ENCODE results near the gene AGPAT4.
"Not testable (repeated sequence)": the region's sequence is repeated elsewhere in the genome, so short reads cannot be mapped to it uniquely, and the experiment has no call there.

The AGPAT4 gene

GRCh38 chr6:161226009-161226964, 47.6 kb downstream of the AGPAT4 start:
- no peaks in the 10 kb centered on the region for H3K9me3 ChIP-seq (ENCODE audit: control extremely low read depth in 1 of 5, control insufficient read depth in 4 of 5, insufficient read depth in 2 of 5, low read depth in 1 of 5, low read length in 4 of 5)
- CTCF ChIA-PET: interaction anchor here (0.7 to 1.9 kb wide), 7 partner anchors 13 to 73 kb away, joined by 3 to 7 read pairs (median 4); no protein-coding TSS in a partner anchor
- DNase-seq: peak; percentile 84 to 97 (median 94)
- WGBS (ENCODE audit: insufficient coverage): 58% methylated on average over 2 of the region's 8 CpGs
- peak overlapping the region; percentile 71 to 85 for H3K27ac ChIP-seq (ENCODE audit: insufficient read depth in 1 of 2, low read depth in 1 of 2, low read length in 2 of 2, poor library complexity in 1 of 2, severe bottlenecking in 2 of 2)
- no peaks in the 10 kb centered on the region for H3K27me3 ChIP-seq (replicated peaks in 2 of 5; ENCODE audit: control insufficient read depth in 4 of 5, insufficient read depth in 5 of 5, low read length in 4 of 5)
- H3K4me3 ChIP-seq (ENCODE audit: control insufficient read depth in 1 of 7, extremely low read depth in 1 of 7, insufficient read depth in 4 of 7, low read depth in 2 of 7, low read length in 6 of 7): peak overlapping the region in 5 of 7 experiments; percentile 8 to 60 (median 23)
- POLR2A ChIA-PET: interaction anchor here (0.6 to 1.7 kb wide), 5 partner anchors 25 to 148 kb away, joined by 3 to 8 read pairs (median 3); partner anchors contain the start of gene AGPAT4
- peaks cover 16 to 50% (median 40%) of the 10 kb centered on the region in 4 experiments for H3K4me1 ChIP-seq (ENCODE audit: control extremely low read depth in 1 of 4, control insufficient read depth in 4 of 4, insufficient read depth in 4 of 4, low read length in 3 of 4)
- H3K36me3 ChIP-seq (ENCODE audit: control insufficient read depth in 4 of 4, insufficient read depth in 4 of 4, low read length in 3 of 4): peaks cover 0 to 3% (median 1%) of the 10 kb centered on the region in 4 experiments

- Histone ChIP-seq H3K27ac (ENCODE audit: insufficient read depth in 1 of 2, low read depth in 1 of 2, low read length in 2 of 2, poor library complexity in 1 of 2, severe bottlenecking in 2 of 2) (peak overlapping the region; percentile 71 to 85), H3K4me1 (ENCODE audit: control extremely low read depth in 1 of 4, control insufficient read depth in 4 of 4, insufficient read depth in 4 of 4, low read length in 3 of 4) (peaks cover 16 to 50% (median 40%) of the 10 kb centered on the region in 4 experiments), H3K4me3 (ENCODE audit: control insufficient read depth in 1 of 7, extremely low read depth in 1 of 7, insufficient read depth in 4 of 7, low read depth in 2 of 7, low read length in 6 of 7) (peak overlapping the region in 4 of 7 experiments; percentile 6 to 60 (median 33)), H3K27me3 (replicated peaks in 2 of 5; ENCODE audit: control insufficient read depth in 4 of 5, insufficient read depth in 5 of 5, low read length in 4 of 5) (no peaks in the 10 kb centered on the region), H3K36me3 (ENCODE audit: control insufficient read depth in 4 of 4, insufficient read depth in 4 of 4, low read length in 3 of 4) (peaks cover 0 to 3% (median under 1%) of the 10 kb centered on the region in 4 experiments), H3K9me3 (ENCODE audit: control extremely low read depth in 1 of 5, control insufficient read depth in 4 of 5, insufficient read depth in 2 of 5, low read depth in 1 of 5, low read length in 4 of 5) (no peaks in the 10 kb centered on the region)
- WGBS (ENCODE audit: insufficient coverage): 7% methylated on average over 8 of the region's 8 CpGs
- CTCF ChIA-PET: interaction anchor here (1.1 to 1.9 kb wide), 5 partner anchors 16 to 73 kb away, joined by 4 to 6 read pairs (median 4); no protein-coding TSS in a partner anchor
- peak; percentile 6 to 58 (median 33) for DNase-seq
- POLR2A ChIA-PET: interaction anchor here (1.3 to 1.7 kb wide), 2 partner anchors 31 to 48 kb away, joined by 3 to 8 read pairs; partner anchors contain the start of gene AGPAT4
These were observed 48.2 kb downstream of the AGPAT4 start for GRCh38 chr6:161225681-161226008.

GRCh38 chr6:161224951-161225680, 48.7 kb downstream of the AGPAT4 start:
- 72% methylated on average over 12 of the region's 16 CpGs for WGBS (ENCODE audit: insufficient coverage)
- peak in 1 of 3 donors; percentile 38 for DNase-seq
- CTCF ChIA-PET: interaction anchor here (1.6 to 1.9 kb wide), 2 partner anchors 36 to 72 kb away, joined by 4 read pairs; no protein-coding TSS in a partner anchor
- Histone ChIP-seq H3K27ac (ENCODE audit: insufficient read depth in 1 of 2, low read depth in 1 of 2, low read length in 2 of 2, poor library complexity in 1 of 2, severe bottlenecking in 2 of 2) (peak overlapping the region; percentile 71 to 85), H3K4me1 (ENCODE audit: control extremely low read depth in 1 of 4, control insufficient read depth in 4 of 4, insufficient read depth in 4 of 4, low read length in 3 of 4) (peaks cover 16 to 50% (median 40%) of the 10 kb centered on the region in 4 experiments), H3K4me3 (ENCODE audit: control insufficient read depth in 1 of 7, extremely low read depth in 1 of 7, insufficient read depth in 4 of 7, low read depth in 2 of 7, low read length in 6 of 7) (peak overlapping the region in 1 of 7 experiments; percentile 60)
- POLR2A ChIA-PET; H3K36me3 ChIP-seq (ENCODE audit: control insufficient read depth in 4 of 4, insufficient read depth in 4 of 4, low read length in 3 of 4); H3K9me3 ChIP-seq (ENCODE audit: control extremely low read depth in 1 of 5, control insufficient read depth in 4 of 5, insufficient read depth in 2 of 5, low read depth in 1 of 5, low read length in 4 of 5); H3K27me3 ChIP-seq (replicated peaks in 2 of 5; ENCODE audit: control insufficient read depth in 4 of 5, insufficient read depth in 5 of 5, low read length in 4 of 5): not testable (repeated sequence)

- Histone ChIP-seq H3K27me3 (replicated peaks in 2 of 5; ENCODE audit: control insufficient read depth in 4 of 5, insufficient read depth in 5 of 5, low read length in 4 of 5) (no peaks in the 10 kb centered on the region), H3K27ac (ENCODE audit: insufficient read depth in 1 of 2, low read depth in 1 of 2, low read length in 2 of 2, poor library complexity in 1 of 2, severe bottlenecking in 2 of 2) (no peak overlapping the region), H3K36me3 (ENCODE audit: control insufficient read depth in 4 of 4, insufficient read depth in 4 of 4, low read length in 3 of 4) (peaks cover 0 to 1% (median 0%) of the 10 kb centered on the region in 4 experiments), H3K4me1 (ENCODE audit: control extremely low read depth in 1 of 4, control insufficient read depth in 4 of 4, insufficient read depth in 4 of 4, low read length in 3 of 4) (peaks cover 7 to 38% (median 29%) of the 10 kb centered on the region in 4 experiments), H3K9me3 (ENCODE audit: control extremely low read depth in 1 of 5, control insufficient read depth in 4 of 5, insufficient read depth in 2 of 5, low read depth in 1 of 5, low read length in 4 of 5) (no peaks in the 10 kb centered on the region), H3K4me3 (ENCODE audit: control insufficient read depth in 1 of 7, extremely low read depth in 1 of 7, insufficient read depth in 4 of 7, low read depth in 2 of 7, low read length in 6 of 7) (no peak overlapping the region)
- ChIA-PET CTCF (interaction anchor here (2.0 kb wide), 1 partner anchor 25 kb away, joined by 5 read pairs; no protein-coding TSS in a partner anchor), POLR2A (no interaction called here)
- DNase-seq: no peak
- 75% methylated on average over 1 of the region's 3 CpGs for WGBS (ENCODE audit: insufficient coverage)
These were observed 50.2 kb downstream of the AGPAT4 start for GRCh38 chr6:161223646-161224045.

GRCh38 chr6:161222706-161223234, 51.1 kb downstream of the AGPAT4 start:
- CTCF ChIA-PET: interaction anchor here (0.7 to 2.0 kb wide), 3 partner anchors 24 to 121 kb away, joined by 3 to 5 read pairs (median 4); no protein-coding TSS in a partner anchor
- Histone ChIP-seq H3K4me3 (ENCODE audit: control insufficient read depth in 1 of 7, extremely low read depth in 1 of 7, insufficient read depth in 4 of 7, low read depth in 2 of 7, low read length in 6 of 7) (no peak overlapping the region), H3K27ac (ENCODE audit: insufficient read depth in 1 of 2, low read depth in 1 of 2, low read length in 2 of 2, poor library complexity in 1 of 2, severe bottlenecking in 2 of 2) (no peak overlapping the region), H3K9me3 (ENCODE audit: control extremely low read depth in 1 of 5, control insufficient read depth in 4 of 5, insufficient read depth in 2 of 5, low read depth in 1 of 5, low read length in 4 of 5) (no peaks in the 10 kb centered on the region), H3K27me3 (replicated peaks in 2 of 5; ENCODE audit: control insufficient read depth in 4 of 5, insufficient read depth in 5 of 5, low read length in 4 of 5) (no peaks in the 10 kb centered on the region), H3K36me3 (ENCODE audit: control insufficient read depth in 4 of 4, insufficient read depth in 4 of 4, low read length in 3 of 4) (peaks cover 0 to 4% (median 1%) of the 10 kb centered on the region in 4 experiments), H3K4me1 (ENCODE audit: control extremely low read depth in 1 of 4, control insufficient read depth in 4 of 4, insufficient read depth in 4 of 4, low read length in 3 of 4) (peaks cover 7 to 30% (median 22%) of the 10 kb centered on the region in 4 experiments)
- 91% methylated on average over 8 of the region's 8 CpGs for WGBS (ENCODE audit: insufficient coverage)
- DNase-seq: no peak
- POLR2A ChIA-PET: no interaction called here

- peaks cover 0 to 5% (median 1%) of the 10 kb centered on the region in 4 experiments for H3K4me1 ChIP-seq (ENCODE audit: control extremely low read depth in 1 of 4, control insufficient read depth in 4 of 4, insufficient read depth in 4 of 4, low read length in 3 of 4)
- no peak overlapping the region for H3K4me3 ChIP-seq (ENCODE audit: control insufficient read depth in 1 of 7, extremely low read depth in 1 of 7, insufficient read depth in 4 of 7, low read depth in 2 of 7, low read length in 6 of 7)
- H3K27ac ChIP-seq (ENCODE audit: insufficient read depth in 1 of 2, low read depth in 1 of 2, low read length in 2 of 2, poor library complexity in 1 of 2, severe bottlenecking in 2 of 2): no peak overlapping the region
- ChIA-PET CTCF (interaction anchor here (1.6 to 1.7 kb wide), 2 partner anchors 11 to 150 kb away, joined by 3 to 4 read pairs; no protein-coding TSS in a partner anchor), POLR2A (no interaction called here)
- peaks cover 0 to 10% (median 3%) of the 10 kb centered on the region in 5 experiments for H3K9me3 ChIP-seq (ENCODE audit: control extremely low read depth in 1 of 5, control insufficient read depth in 4 of 5, insufficient read depth in 2 of 5, low read depth in 1 of 5, low read length in 4 of 5)
- peaks cover 3 to 23% (median 10%) of the 10 kb centered on the region in 4 experiments for H3K36me3 ChIP-seq (ENCODE audit: control insufficient read depth in 4 of 4, insufficient read depth in 4 of 4, low read length in 3 of 4)
- WGBS (ENCODE audit: insufficient coverage): 82% methylated on average over 5 of the region's 6 CpGs
- DNase-seq: no peak
- no peaks in the 10 kb centered on the region for H3K27me3 ChIP-seq (replicated peaks in 2 of 5; ENCODE audit: control insufficient read depth in 4 of 5, insufficient read depth in 5 of 5, low read length in 4 of 5)
These were observed 53.5 kb downstream of the AGPAT4 start for GRCh38 chr6:161220346-161220745.
